ENCODE measurements around the gene CHST12. TPM values are rescaled to one million over a fixed set of nuclear protein-coding genes. Genes with fewer than 3 reads are reported as not detected.

CHST12 gene
- polyA plus RNA-seq, 2 of the 4 experiments (the other 2 are of a cell fraction), result 5.6 to 12.0 TPM

DNA sequence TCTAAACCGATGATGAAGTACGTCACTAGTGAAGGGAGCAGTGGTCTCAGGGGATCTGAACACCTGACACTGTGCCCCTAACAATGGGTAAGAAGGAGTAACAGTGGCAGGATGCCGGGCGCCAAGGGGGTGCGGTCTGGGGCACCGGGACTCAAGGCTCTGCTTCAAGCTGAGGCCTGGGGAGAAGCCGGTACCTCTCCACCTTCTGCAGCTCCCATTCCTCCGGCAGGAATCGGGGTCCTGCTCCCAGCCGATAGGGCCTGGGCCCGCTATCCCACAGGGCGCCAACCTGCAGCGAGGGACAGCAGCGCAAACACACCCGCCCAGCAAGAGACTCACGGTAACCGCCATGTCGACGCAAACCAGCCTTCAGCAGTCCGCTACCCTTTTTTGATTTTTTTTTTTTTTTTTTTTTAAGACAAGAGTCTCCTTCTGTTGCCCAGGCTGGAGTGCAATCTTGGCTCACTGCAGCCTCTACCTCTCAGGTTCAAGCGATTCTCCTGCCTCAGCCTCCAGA, 8.8 kb upstream of the CHST12 start:
- 87% methylated on average over 21 of the region's 21 CpGs for WGBS (ENCODE audit: missing lambda C conversion rate)
- no peak for DNase-seq (ENCODE audit: low read depth in 1 of 2, low spot score in 1 of 2)
- no peak for TF ChIP-seq ZNF302 (CRISPR knock-in tag; IDR thresholded peaks at IDR 0.05)
- TF ChIP-seq SMC3 (IDR thresholded peaks at IDR 0.05), result no peak
- TF ChIP-seq FOSL2 (IDR thresholded peaks at IDR 0.05), result no peak
- TF ChIP-seq FOSL2 (CRISPR knock-in tag; IDR thresholded peaks at IDR 0.05), result no peak
- TF ChIP-seq, protein P1, sequence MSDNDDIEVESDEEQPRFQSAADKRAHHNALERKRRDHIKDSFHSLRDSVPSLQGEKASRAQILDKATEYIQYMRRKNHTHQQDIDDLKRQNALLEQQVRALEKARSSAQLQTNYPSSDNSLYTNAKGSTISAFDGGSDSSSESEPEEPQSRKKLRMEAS (IDR thresholded peaks at IDR 0.05), result no peak
- no peak for TF ChIP-seq EHF (CRISPR knock-in tag; IDR thresholded peaks at IDR 0.05)
- H3K27ac ChIP-seq, result no peak overlapping the region
- H3K4me1 ChIP-seq, result peaks cover 2% of the 10 kb centered on the region
- no peak for ATAC-seq
- H3K4me3 ChIP-seq, result no peak overlapping the region
- CTCF ChIA-PET, result interaction anchor here (1.2 kb wide), 1 partner anchor 74 kb away, joined by 3 read pairs; no protein-coding TSS in a partner anchor
- H3K4me2 ChIP-seq, result no peak overlapping the region
- POLR2A ChIA-PET, result no interaction called here
- FAIRE-seq, result no peak
- no peaks in the 10 kb centered on the region for H3K9me3 ChIP-seq

DNA sequence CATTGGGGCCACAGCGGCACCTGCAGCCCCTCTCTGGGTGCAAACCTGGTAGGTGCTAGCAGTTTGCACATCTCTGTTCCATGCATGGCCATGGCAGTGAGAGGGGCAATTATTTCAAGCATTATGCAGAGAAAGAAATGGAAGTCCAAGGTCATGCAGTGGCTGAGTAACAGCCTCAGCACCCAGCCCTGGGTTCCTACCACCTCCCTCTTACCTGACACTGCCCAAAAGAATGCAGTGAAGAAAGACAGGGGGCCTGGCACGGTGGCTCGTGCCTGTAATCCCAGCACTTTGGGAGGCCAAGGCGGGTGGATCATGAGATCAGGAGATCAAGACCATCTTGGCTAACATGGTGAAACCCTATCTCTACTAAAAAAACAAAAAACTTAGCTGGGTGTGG, 4.9 kb upstream of the CHST12 start:
- peaks cover 16% of the 10 kb centered on the region for H3K4me1 ChIP-seq
- ATAC-seq, result no peak
- no peak overlapping the region for H3K4me2 ChIP-seq
- H3K4me3 ChIP-seq, result no peak overlapping the region
- H3K27ac ChIP-seq, result no peak overlapping the region
- POLR2A ChIA-PET, result no interaction called here
- DNase-seq (ENCODE audit: low read depth in 1 of 2, low spot score in 1 of 2), result no peak
- TF ChIP-seq TFCP2L1 (CRISPR knock-in tag; IDR thresholded peaks at IDR 0.05), result no peak
- TF ChIP-seq JUN (IDR thresholded peaks at IDR 0.05), result no peak
- TF ChIP-seq FOXS1 (CRISPR knock-in tag; IDR thresholded peaks at IDR 0.05), result no peak
- 85% methylated on average over 4 of the region's 4 CpGs for WGBS (ENCODE audit: missing lambda C conversion rate)
- CTCF ChIA-PET, result interaction anchor here (0.6 to 1.2 kb wide), 3 partner anchors 19 to 180 kb away, joined by 3 to 5 read pairs (median 3); no protein-coding TSS in a partner anchor
- H3K9me3 ChIP-seq, result no peaks in the 10 kb centered on the region
- no peak for FAIRE-seq

DNA sequence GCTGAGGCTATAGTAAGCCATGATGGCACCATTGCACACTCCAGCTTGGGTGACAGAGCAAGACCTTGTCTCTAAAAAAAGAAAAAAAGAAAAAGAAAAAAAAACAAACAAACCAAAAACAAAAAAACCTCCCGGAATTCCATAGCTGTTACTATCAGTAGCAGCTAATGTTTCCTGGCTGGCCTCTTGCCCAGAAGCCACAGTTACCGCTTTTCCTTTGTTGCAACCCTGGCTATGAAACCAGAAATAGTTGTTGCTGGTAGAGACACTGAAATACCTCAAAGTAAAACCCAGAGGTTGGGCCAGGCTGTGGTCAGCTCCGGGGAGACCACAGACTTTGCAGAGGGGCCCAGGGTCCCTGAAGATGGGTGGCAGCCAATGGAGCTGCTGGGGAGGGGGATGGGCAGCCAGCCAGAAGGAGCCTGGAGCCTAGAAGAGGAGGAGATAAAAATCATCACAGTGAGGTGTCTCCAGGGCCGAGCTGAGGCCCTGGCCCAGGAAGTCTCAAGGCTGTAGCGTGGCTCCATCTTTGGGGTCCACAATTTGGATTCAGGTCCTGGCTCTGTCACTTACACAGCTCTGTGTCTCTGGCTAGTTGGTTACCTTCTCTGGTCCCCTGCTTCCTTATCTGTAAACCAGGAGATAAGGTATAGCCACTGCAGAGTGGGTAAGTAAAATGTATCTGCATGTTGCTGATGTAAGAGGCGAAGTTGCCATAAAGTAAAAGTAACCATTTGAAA, 3.4 kb upstream of the CHST12 start:
- POLR2A ChIA-PET, result interaction anchor here (0.6 to 1.5 kb wide), 2 partner anchors 46 to 69 kb away, joined by 4 to 11 read pairs; partner anchors contain the start of gene EIF3B
- peaks cover 24% of the 10 kb centered on the region for H3K4me1 ChIP-seq
- FAIRE-seq (no peak), ATAC-seq (peak; percentile 7 to 31; a peak in 3 of 6 replicates), DNase-seq (ENCODE audit: low read depth in 1 of 2, low spot score in 1 of 2) (peak; percentile 44 to 54)
- no peak overlapping the region for H3K4me3 ChIP-seq
- no peaks in the 10 kb centered on the region for H3K9me3 ChIP-seq
- 31% methylated on average over 6 of the region's 6 CpGs for WGBS (ENCODE audit: missing lambda C conversion rate)
- peak overlapping the region; percentile 74 to 77 for H3K27ac ChIP-seq
- H3K4me2 ChIP-seq, result peak overlapping the region; percentile 81
- CTCF ChIA-PET, result interaction anchor here (0.6 to 1.6 kb wide), 3 partner anchors 13 to 35 kb away, joined by 3 to 5 read pairs (median 4); no protein-coding TSS in a partner anchor
- TF ChIP-seq, protein P2, sequence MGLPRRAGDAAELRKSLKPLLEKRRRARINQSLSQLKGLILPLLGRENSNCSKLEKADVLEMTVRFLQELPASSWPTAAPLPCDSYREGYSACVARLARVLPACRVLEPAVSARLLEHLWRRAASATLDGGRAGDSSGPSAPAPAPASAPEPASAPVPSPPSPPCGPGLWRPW (IDR thresholded peaks at IDR 0.05), result no peak
- peak; percentile 8 for TF ChIP-seq ZFP36 (IDR thresholded peaks at IDR 0.05; ENCODE audit: borderline replicate concordance, partially characterized antibody)

DNA sequence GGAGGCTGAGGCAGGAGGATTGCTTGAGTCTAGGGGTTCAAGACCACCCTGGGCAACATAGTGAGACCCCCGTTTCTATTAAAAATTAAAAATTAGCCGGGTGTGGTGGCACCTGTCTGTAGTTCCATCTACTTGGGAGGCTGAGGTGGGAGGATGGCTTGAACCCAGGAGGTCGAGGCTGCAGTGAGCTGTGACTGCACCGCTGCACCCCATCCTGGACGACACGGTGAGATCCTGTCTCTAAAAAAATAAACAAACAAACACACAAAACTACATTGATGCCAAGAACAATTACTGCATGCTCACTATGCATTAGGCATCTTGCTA, 761 bp upstream of the CHST12 start:
- ChIA-PET POLR2A (interaction anchor here (1.0 kb wide), 3 partner anchors 18 to 48 kb away, joined by 3 to 8 read pairs (median 6); partner anchors contain the start of gene EIF3B), CTCF (interaction anchor here (1.4 kb wide), 1 partner anchor 10 kb away, joined by 4 read pairs; no protein-coding TSS in a partner anchor)
- FAIRE-seq (no peak), ATAC-seq (no peak), DNase-seq (ENCODE audit: low read depth in 1 of 2, low spot score in 1 of 2) (no peak)
- Histone ChIP-seq H3K4me2 (peak overlapping the region; percentile 81), H3K4me3 (peak overlapping the region; percentile 92), H3K4me1 (peaks cover 24% of the 10 kb centered on the region), H3K27ac (peak overlapping the region; percentile 52 to 71), H3K9me3 (no peaks in the 10 kb centered on the region)
- 41% methylated on average over 6 of the region's 6 CpGs for WGBS (ENCODE audit: missing lambda C conversion rate)
- TF ChIP-seq, protein P3, sequence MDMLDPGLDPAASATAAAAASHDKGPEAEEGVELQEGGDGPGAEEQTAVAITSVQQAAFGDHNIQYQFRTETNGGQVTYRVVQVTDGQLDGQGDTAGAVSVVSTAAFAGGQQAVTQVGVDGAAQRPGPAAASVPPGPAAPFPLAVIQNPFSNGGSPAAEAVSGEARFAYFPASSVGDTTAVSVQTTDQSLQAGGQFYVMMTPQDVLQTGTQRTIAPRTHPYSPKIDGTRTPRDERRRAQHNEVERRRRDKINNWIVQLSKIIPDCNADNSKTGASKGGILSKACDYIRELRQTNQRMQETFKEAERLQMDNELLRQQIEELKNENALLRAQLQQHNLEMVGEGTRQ (IDR thresholded peaks at IDR 0.05), result no peak
- TF ChIP-seq RARB (CRISPR knock-in tag; IDR thresholded peaks at IDR 0.05) (no peak), NR3C1 (IDR thresholded peaks at IDR 0.05) (no peak), HOXA7 (CRISPR knock-in tag; IDR thresholded peaks at IDR 0.05) (no peak), MAFK (IDR thresholded peaks at IDR 0.05; ENCODE audit: partially characterized antibody) (no peak), TFCP2L1 (CRISPR knock-in tag; IDR thresholded peaks at IDR 0.05) (no peak), ZFP36 (IDR thresholded peaks at IDR 0.05; ENCODE audit: borderline replicate concordance, partially characterized antibody) (no peak), NFE2L2 (conservative IDR thresholded peaks at IDR 0.05; ENCODE audit: low read length) (no peak), HOXB13 (CRISPR knock-in tag; IDR thresholded peaks at IDR 0.05; ENCODE audit: low read depth) (no peak), FOSL2 (IDR thresholded peaks at IDR 0.05) (no peak), FOSL2 (CRISPR knock-in tag; IDR thresholded peaks at IDR 0.05) (no peak), POLR2AphosphoS2 (conservative IDR thresholded peaks at IDR 0.05; ENCODE audit: low read length) (no peak), GATA3 (IDR thresholded peaks at IDR 0.05; ENCODE audit: borderline replicate concordance) (no peak), POLR2A (IDR thresholded peaks at IDR 0.05; ENCODE audit: low read length) (no peak), ESRRA (IDR thresholded peaks at IDR 0.05; ENCODE audit: borderline replicate concordance, low read length) (no peak), CBX8 (IDR thresholded peaks at IDR 0.05) (no peak)
- TF ChIP-seq, protein P4, sequence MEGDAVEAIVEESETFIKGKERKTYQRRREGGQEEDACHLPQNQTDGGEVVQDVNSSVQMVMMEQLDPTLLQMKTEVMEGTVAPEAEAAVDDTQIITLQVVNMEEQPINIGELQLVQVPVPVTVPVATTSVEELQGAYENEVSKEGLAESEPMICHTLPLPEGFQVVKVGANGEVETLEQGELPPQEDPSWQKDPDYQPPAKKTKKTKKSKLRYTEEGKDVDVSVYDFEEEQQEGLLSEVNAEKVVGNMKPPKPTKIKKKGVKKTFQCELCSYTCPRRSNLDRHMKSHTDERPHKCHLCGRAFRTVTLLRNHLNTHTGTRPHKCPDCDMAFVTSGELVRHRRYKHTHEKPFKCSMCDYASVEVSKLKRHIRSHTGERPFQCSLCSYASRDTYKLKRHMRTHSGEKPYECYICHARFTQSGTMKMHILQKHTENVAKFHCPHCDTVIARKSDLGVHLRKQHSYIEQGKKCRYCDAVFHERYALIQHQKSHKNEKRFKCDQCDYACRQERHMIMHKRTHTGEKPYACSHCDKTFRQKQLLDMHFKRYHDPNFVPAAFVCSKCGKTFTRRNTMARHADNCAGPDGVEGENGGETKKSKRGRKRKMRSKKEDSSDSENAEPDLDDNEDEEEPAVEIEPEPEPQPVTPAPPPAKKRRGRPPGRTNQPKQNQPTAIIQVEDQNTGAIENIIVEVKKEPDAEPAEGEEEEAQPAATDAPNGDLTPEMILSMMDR (IDR thresholded peaks at IDR 0.05), result no peak
- TF ChIP-seq, protein P5, sequence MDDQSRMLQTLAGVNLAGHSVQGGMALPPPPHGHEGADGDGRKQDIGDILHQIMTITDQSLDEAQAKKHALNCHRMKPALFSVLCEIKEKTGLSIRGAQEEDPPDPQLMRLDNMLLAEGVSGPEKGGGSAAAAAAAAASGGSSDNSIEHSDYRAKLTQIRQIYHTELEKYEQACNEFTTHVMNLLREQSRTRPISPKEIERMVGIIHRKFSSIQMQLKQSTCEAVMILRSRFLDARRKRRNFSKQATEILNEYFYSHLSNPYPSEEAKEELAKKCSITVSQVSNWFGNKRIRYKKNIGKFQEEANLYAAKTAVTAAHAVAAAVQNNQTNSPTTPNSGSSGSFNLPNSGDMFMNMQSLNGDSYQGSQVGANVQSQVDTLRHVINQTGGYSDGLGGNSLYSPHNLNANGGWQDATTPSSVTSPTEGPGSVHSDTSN (IDR thresholded peaks at IDR 0.05), result no peak
- TF ChIP-seq, protein P1 (IDR thresholded peaks at IDR 0.05), result no peak

All from A549 (cell line).